H1 (cell line): ENCODE measurements around the gene TRIM9. TPM values are rescaled to one million over a fixed set of nuclear protein-coding genes. Genes with fewer than 3 reads are reported as not detected.
A peak's percentile ranks its signal among the peaks of the same experiment; 100 is the strongest.

Source experiments
- CTCF ChIA-PET: fragments of 300-600 bp; sonication (Branson Sonifier 250); formaldehyde crosslinking; loops from one replicate; lab custom pipeline; 2021; ENCODE audit not compliant: partially characterized antibody; lab: Charles Lee
- POLR2A ChIA-PET: fragments of 300-600 bp; sonication (Branson Sonifier 250); formaldehyde crosslinking; loops from one replicate; lab custom pipeline; 2021; ENCODE audit warnings: inconsistent platforms; ENCODE audit not compliant: partially characterized antibody; lab: Charles Lee
- DNase-seq, 2 experiments: peaks; one replicate each; pipeline versions ENCODE4 v3.0.0 to v3.0.0-alpha.2; 2010 to 2022; ENCODE audit warnings: low spot score in 2 of 2, low read depth in 1 of 2, mixed read lengths in 1 of 2
- FAIRE-seq: peaks from 2 replicates; lab custom pipeline; 2011; peaks lifted over from hg19 to GRCh38; lab: Jason Lieb, UNC
- H2AFZ ChIP-seq: 2 replicates; pipeline ENCODE4 v1.8.1; 2012; ENCODE audit warnings: low read length, inconsistent platforms
- H2AK5ac ChIP-seq: 2 replicates; pipeline ENCODE4 v1.6.1; 2013; ENCODE audit warnings: low read depth, low read length
- H2BK120ac ChIP-seq: replicated peaks from 2 replicates; pipeline ENCODE3; 2013; ENCODE audit warnings: low read depth, low read length, inconsistent platforms
- H2BK12ac ChIP-seq: 2 replicates; pipeline ENCODE4 v1.6.1; 2013; ENCODE audit warnings: low read depth, low read length
- H2BK15ac ChIP-seq: 2 replicates; pipeline ENCODE4 v1.6.1; 2013; ENCODE audit warnings: low read length
- H2BK20ac ChIP-seq: 2 replicates; pipeline ENCODE4 v1.6.1; 2013; ENCODE audit warnings: low read length
- H2BK5ac ChIP-seq: 2 replicates; pipeline ENCODE4 v1.6.1; 2013; ENCODE audit warnings: low read depth, low read length
- H3K14ac ChIP-seq: 2 replicates; pipeline ENCODE4 v1.6.1; 2013; ENCODE audit warnings: inconsistent platforms; ENCODE audit not compliant: insufficient read length
- H3K18ac ChIP-seq: 2 replicates; pipeline ENCODE4 v1.6.1; 2013; ENCODE audit warnings: low read length; ENCODE audit errors: extremely low read depth
- H3K23ac ChIP-seq: 2 replicates; pipeline ENCODE4 v1.6.1; 2013; ENCODE audit warnings: inconsistent platforms; ENCODE audit not compliant: insufficient read length
- H3K23me2 ChIP-seq: 2 replicates; pipeline ENCODE4 v1.6.1; 2013; ENCODE audit warnings: low read depth, low read length
- H3K27ac ChIP-seq: 2 replicates; pipeline ENCODE4 v1.6.1; 2011; ENCODE audit warnings: low read depth, low read length, inconsistent platforms
- H3K27me3 ChIP-seq, 4 experiments: replicated peaks in 1 of 4; 1 replicate in 1 of 4; 2 replicates in 3 of 4; pipeline versions ENCODE4 v1.6.1 to v1.8.1; 2011 to 2013; ENCODE audit warnings: low read length in 3 of 4, mild to moderate bottlenecking in 3 of 4, inconsistent platforms in 2 of 4, mixed read lengths in 2 of 4, moderate library complexity in 1 of 4; ENCODE audit not compliant: control insufficient read depth in 3 of 4, insufficient read depth in 3 of 4; ENCODE audit errors: extremely low read depth in 1 of 4
- H3K36me3 ChIP-seq, 4 experiments: 2 replicates each; pipeline versions ENCODE4 v1.6.1 to v1.8.1; 2011 to 2013; ENCODE audit warnings: mild to moderate bottlenecking in 4 of 4, low read length in 3 of 4, moderate library complexity in 2 of 4, control low read depth in 1 of 4, inconsistent platforms in 1 of 4; ENCODE audit not compliant: insufficient read depth in 4 of 4, control insufficient read depth in 2 of 4
- H3K4ac ChIP-seq: replicated peaks from 2 replicates; pipeline ENCODE3; 2013; ENCODE audit warnings: low read length, low read depth, mixed read lengths, inconsistent platforms; ENCODE audit not compliant: insufficient read length
- H3K4me1 ChIP-seq, 4 experiments: replicated peaks in 1 of 4; 1 replicate in 1 of 4; 2 replicates in 3 of 4; pipeline versions ENCODE4 v1.6.1 to v1.8.1; 2011 to 2013; ENCODE audit warnings: low read length in 3 of 4, inconsistent platforms in 2 of 4, mixed read lengths in 1 of 4; ENCODE audit not compliant: insufficient read depth in 4 of 4, control insufficient read depth in 3 of 4
- H3K4me2 ChIP-seq, 2 experiments: 2 replicates each; pipeline versions ENCODE4 v1.6.1 to v1.8.1; 2011 to 2013; ENCODE audit warnings: low read depth in 2 of 2, low read length in 2 of 2, control low read depth in 1 of 2, inconsistent platforms in 1 of 2, mild to moderate bottlenecking in 1 of 2; ENCODE audit not compliant: insufficient read depth in 1 of 2
- H3K4me3 ChIP-seq, 4 experiments: fragments of 200-600, 300-600 bp in 1 of 4; sonication (generic), shearing (Covaris generic), sonication (Bioruptor Twin) in 1 of 4; 2 replicates each; pipeline versions ENCODE4 v1.5.1 to v1.8.1; 2011 to 2016; ENCODE audit warnings: low read length in 4 of 4, low read depth in 3 of 4, control low read depth in 2 of 4, inconsistent platforms in 2 of 4, mild to moderate bottlenecking in 2 of 4, mixed read lengths in 1 of 4, moderate library complexity in 1 of 4; ENCODE audit not compliant: insufficient read depth in 2 of 4; ENCODE audit errors: extremely low read depth in 1 of 4
- H3K56ac ChIP-seq: replicated peaks from 2 replicates; pipeline ENCODE3; 2013; ENCODE audit warnings: low read depth, mild to moderate bottlenecking, mixed read lengths, low read length, inconsistent platforms; ENCODE audit not compliant: insufficient read length
- H3K79me1 ChIP-seq: 2 replicates; pipeline ENCODE4 v1.6.1; 2013; ENCODE audit warnings: low read depth, low read length, control low read depth
- H3K79me2 ChIP-seq, 2 experiments: 2 replicates each; pipeline versions ENCODE4 v1.6.1 to v1.8.1; 2012 to 2013; ENCODE audit warnings: low read length in 2 of 2, mild to moderate bottlenecking in 2 of 2, inconsistent platforms in 1 of 2; ENCODE audit not compliant: insufficient read depth in 2 of 2, control insufficient read depth in 1 of 2
- H3K9ac ChIP-seq, 4 experiments: replicated peaks in 1 of 4; 1 replicate in 1 of 4; 2 replicates in 3 of 4; pipeline versions ENCODE4 v1.6.1 to v1.8.1; 2011 to 2013; ENCODE audit warnings: low read depth in 3 of 4, low read length in 3 of 4, control low read depth in 2 of 4, mild to moderate bottlenecking in 2 of 4, moderate library complexity in 2 of 4, inconsistent platforms in 1 of 4; ENCODE audit errors: extremely low read depth in 1 of 4
- H3K9me3 ChIP-seq, 2 experiments: 2 replicates each; pipeline versions ENCODE4 v1.6.1 to v1.8.1; 2012 to 2013; ENCODE audit warnings: mild to moderate bottlenecking in 2 of 2, moderate library complexity in 2 of 2, control low read depth in 1 of 2, inconsistent platforms in 1 of 2, low read depth in 1 of 2, low read length in 1 of 2, mixed read lengths in 1 of 2; ENCODE audit not compliant: insufficient read depth in 2 of 2
- H4K20me1 ChIP-seq, 2 experiments: replicated peaks in 1 of 2; 2 replicates each; pipeline versions ENCODE3 to v1.8.1; 2011 to 2013; ENCODE audit warnings: inconsistent platforms in 2 of 2, low read length in 2 of 2, mild to moderate bottlenecking in 1 of 2; ENCODE audit not compliant: insufficient read depth in 2 of 2, control insufficient read depth in 1 of 2
- H4K5ac ChIP-seq: 2 replicates; pipeline ENCODE4 v1.6.1; 2013; ENCODE audit warnings: low read length, low read depth, mixed read lengths, inconsistent platforms; ENCODE audit not compliant: insufficient read length
- H4K8ac ChIP-seq: 2 replicates; pipeline ENCODE4 v1.8.0; 2013; ENCODE audit warnings: mild to moderate bottlenecking, moderate library complexity, low read length, inconsistent platforms; ENCODE audit not compliant: insufficient read depth; ENCODE audit errors: extremely low read depth
- H4K91ac ChIP-seq: replicated peaks from 2 replicates; pipeline ENCODE3; 2013; ENCODE audit warnings: low read length, mixed read lengths, inconsistent platforms; ENCODE audit not compliant: insufficient read length
- ATF3 ChIP-seq: IDR thresholded peaks from 2 replicates; pipeline ENCODE4 v1.6.1; 2011; ENCODE audit warnings: low read depth, mild to moderate bottlenecking, low read length; ENCODE audit not compliant: insufficient read depth
- BRCA1 ChIP-seq: IDR thresholded peaks from 2 replicates; pipeline ENCODE4 v1.6.1; 2012; ENCODE audit warnings: low read depth, low read length, improper control_type of control experiment
- EGR1 ChIP-seq: IDR thresholded peaks from 2 replicates; pipeline ENCODE4 v1.6.1; 2011; ENCODE audit warnings: low read depth, low read length, borderline replicate concordance
- EZH2 ChIP-seq: fragments of 200-600 bp; sonication (generic); IDR thresholded peaks from 2 replicates; pipeline ENCODE4 v1.7.1; 2012; ENCODE audit warnings: low read depth, mild to moderate bottlenecking, moderate library complexity, low read length, inconsistent platforms; ENCODE audit not compliant: severe bottlenecking
- FOSL1 ChIP-seq: IDR thresholded peaks from 2 replicates; pipeline ENCODE4 v1.6.1; 2011; ENCODE audit warnings: mild to moderate bottlenecking, low read depth, low read length, moderate library complexity; ENCODE audit not compliant: insufficient read depth
- MAX ChIP-seq: IDR thresholded peaks from 2 replicates; pipeline ENCODE4 v1.6.1; 2012; ENCODE audit warnings: inconsistent platforms
- NANOG ChIP-seq: IDR thresholded peaks from 2 replicates; pipeline ENCODE4 v1.6.1; 2011; ENCODE audit warnings: low read length, low read depth, mild to moderate bottlenecking, inconsistent platforms; ENCODE audit not compliant: insufficient read depth, poor library complexity, severe bottlenecking
- POLR2AphosphoS5 ChIP-seq: IDR thresholded peaks from 2 replicates; pipeline ENCODE4 v1.6.1; 2011; ENCODE audit warnings: low read depth, low read length
- SP1 ChIP-seq: IDR thresholded peaks from 2 replicates; pipeline ENCODE4 v1.6.1; 2011; ENCODE audit warnings: low read depth, low read length
- SP2 ChIP-seq: IDR thresholded peaks from 2 replicates; pipeline ENCODE4 v1.6.1; 2012; ENCODE audit warnings: mild to moderate bottlenecking, low read length, inconsistent platforms
- TBP ChIP-seq: IDR thresholded peaks from 2 replicates; pipeline ENCODE4 v1.6.1; 2011; ENCODE audit warnings: low read depth, low read length, improper control_type of control experiment
- USF2 ChIP-seq: IDR thresholded peaks from 2 replicates; pipeline ENCODE4 v1.6.1; 2011; ENCODE audit warnings: low read length, improper control_type of control experiment
- WGBS, 2 experiments: shearing (Covaris generic) in 1 of 2; methylation state at CpG; one replicate each; pipeline versions ENCODE4 v1.1.6 to v1.1.7; 2013 to 2015; ENCODE audit warnings: low lambda C conversion rate in 2 of 2, mixed read lengths in 2 of 2, inconsistent platforms in 1 of 2, low coverage in 1 of 2, missing lambda C conversion rate in 1 of 2; ENCODE audit not compliant: insufficient replicate concordance in 2 of 2, insufficient coverage in 1 of 2, insufficient read length in 1 of 2; ENCODE audit errors: extremely low coverage in 1 of 2, missing lambda C conversion rate in 1 of 2; 5-methylcytosine and 5-hydroxymethylcytosine counted together
- polyA plus RNA-seq, 7 experiments: library from polyadenylated mRNA; depleted of rRNA in 3 of 7; stranded (reverse) in 5 of 7; unstranded in 2 of 7; fragments of >200 nt in 5 of 7; fragments of 200-250 nt in 2 of 7; gene quantifications; 1 replicate in 5 of 7; 2 replicates in 1 of 7; 4 replicates in 1 of 7; pipeline versions ENCODE4 v1.2.1 to v1.2.3, GENCODE V29; 2011 to 2013; ENCODE audit warnings: missing spikeins in 2 of 7, mixed read lengths in 2 of 7
- total RNA-seq: library from RNA; stranded (reverse); fragmentation: NEBNext Ultra II Directional; extraction: Animal tissue kit (Norgen Biotek cat#: 25700); gene quantifications from 2 replicates; pipeline ENCODE4 v1.2.1, GENCODE V29; 2021

TRIM9 gene
- total and polyA plus RNA-seq, 2 of the 8 experiments (the other 6 are each of a cell fraction or from before 2014, with no cell fraction given), result 2.7 to 5.4 TPM

GRCh38 chr14:51020024-51020710, 74.7 kb downstream of the TRIM9 start:
- CTCF ChIA-PET, result no interaction called here
- Histone ChIP-seq H2BK120ac (no peak overlapping the region), H4K5ac (no peak overlapping the region), H4K8ac (no peak overlapping the region), H3K9ac (no peak overlapping the region), H3K14ac (no peak overlapping the region), H3K23ac (no peak overlapping the region), H2AFZ (no peak overlapping the region), H4K91ac (no peak overlapping the region), H2BK20ac (no peak overlapping the region), H3K18ac (no peak overlapping the region), H3K79me1 (no peaks in the 10 kb centered on the region), H3K4me1 (no peaks in the 10 kb centered on the region), H2AK5ac (no peak overlapping the region), H3K9me3 (peaks cover 3% of the 10 kb centered on the region in 2 experiments; a peak in 1 of 4 replicates), H2BK12ac (no peak overlapping the region), H3K36me3 (no peaks in the 10 kb centered on the region), H3K4me2 (no peak overlapping the region), H3K4ac (no peak overlapping the region), H2BK5ac (peak overlapping the region; percentile 17; the same call in 1 of the 2 replicates), H3K56ac (no peak overlapping the region), H3K79me2 (no peaks in the 10 kb centered on the region), H3K4me3 (no peak overlapping the region), H4K20me1 (no peaks in the 10 kb centered on the region), H3K27ac (no peak overlapping the region), H3K27me3 (no peaks in the 10 kb centered on the region), H3K23me2 (no peaks in the 10 kb centered on the region; the same call in 1 of the 2 replicates), H2BK15ac (no peak overlapping the region)
- POLR2A ChIA-PET, result no interaction called here
- 81% methylated on average over 11 of the region's 11 CpGs; no CpG with 5 or more reads in 1 of the 2 experiments for WGBS, 2 experiments
- DNase-seq (no peak), FAIRE-seq (no peak)
- no peak for TF ChIP-seq POLR2AphosphoS5
- TF ChIP-seq FOSL1, result no peak
- no peak for TF ChIP-seq BRCA1
- no peak for TF ChIP-seq SP1
- no peak for TF ChIP-seq USF2
- TF ChIP-seq EGR1, result no peak
- TF ChIP-seq TBP, result no peak
- TF ChIP-seq EZH2, result no peak
- TF ChIP-seq SP2, result no peak
- no peak for TF ChIP-seq MAX
- TF ChIP-seq ATF3, result no peak
- no peak for TF ChIP-seq NANOG
